ENCODE data around the gene LGALS13.

LGALS13 gene

GRCh38 chr19:39602224-39602623 is at the start of gene LGALS13:
TSS of gene LGALS13 (plus strand) at chr19:39602524. CDS start at chr19:39602569, 45 bp downstream.
- no peak for FAIRE-seq

- no peak for FAIRE-seq
Measured at GRCh38 chr19:39553082-39553652, 49.2 kb upstream of the LGALS13 start.

GRCh38 chr19:39554701-39555311 is 47.5 kb upstream of the LGALS13 start:
- FAIRE-seq, result no peak

- FAIRE-seq, result no peak
Measured at GRCh38 chr19:39555883-39556282, 46.4 kb upstream of the LGALS13 start.

- FAIRE-seq, result no peak
Measured at GRCh38 chr19:39557811-39558623, 44.3 kb upstream of the LGALS13 start.

GRCh38 chr19:39558624-39559117 is 43.7 kb upstream of the LGALS13 start:
- FAIRE-seq, result no peak

- no peak for FAIRE-seq
Measured at GRCh38 chr19:39563408-39563807, 38.9 kb upstream of the LGALS13 start.

GRCh38 chr19:39566064-39566463 is 36.3 kb upstream of the LGALS13 start:
- no peak for FAIRE-seq

GRCh38 chr19:39568604-39569003 is 33.7 kb upstream of the LGALS13 start:
- FAIRE-seq, result no peak

GRCh38 chr19:39582442-39582841 is 19.9 kb upstream of the LGALS13 start:
- FAIRE-seq, result no peak

- no peak for FAIRE-seq
Measured at GRCh38 chr19:39582891-39583625, 19.3 kb upstream of the LGALS13 start.

GRCh38 chr19:39587496-39587895 is 14.8 kb upstream of the LGALS13 start:
- no peak for FAIRE-seq

- FAIRE-seq, result no peak
Measured at GRCh38 chr19:39588066-39588465, 14.3 kb upstream of the LGALS13 start.

- FAIRE-seq, result no peak
Measured at GRCh38 chr19:39590265-39590664, 12.1 kb upstream of the LGALS13 start.

GRCh38 chr19:39592381-39592780 is 9.9 kb upstream of the LGALS13 start:
- no peak for FAIRE-seq

- no peak for FAIRE-seq
Measured at GRCh38 chr19:39595950-39596349, 6.4 kb upstream of the LGALS13 start.

- FAIRE-seq, result no peak
Measured at GRCh38 chr19:39596911-39597310, 5.4 kb upstream of the LGALS13 start.

- FAIRE-seq, result no peak
Measured at GRCh38 chr19:39599116-39599515, 3.2 kb upstream of the LGALS13 start.

GRCh38 chr19:39603825-39604224 is 1.5 kb downstream of the LGALS13 start:
- FAIRE-seq, result no peak

- FAIRE-seq, result no peak
Measured at GRCh38 chr19:39607021-39607420, 4.7 kb downstream of the LGALS13 start.

- FAIRE-seq, result no peak
Measured at GRCh38 chr19:39607561-39607960, 5.2 kb downstream of the LGALS13 start.

- no peak for FAIRE-seq
Measured at GRCh38 chr19:39613597-39613996, 11.3 kb downstream of the LGALS13 start.

- no peak for FAIRE-seq
Measured at GRCh38 chr19:39617745-39618144, 15.4 kb downstream of the LGALS13 start.
